ENCODE data around the gene NRL.
"Not testable (repeated sequence)": the region's sequence is repeated elsewhere in the genome, so short reads cannot be mapped to it uniquely, and the experiment has no call there.

DNA sequence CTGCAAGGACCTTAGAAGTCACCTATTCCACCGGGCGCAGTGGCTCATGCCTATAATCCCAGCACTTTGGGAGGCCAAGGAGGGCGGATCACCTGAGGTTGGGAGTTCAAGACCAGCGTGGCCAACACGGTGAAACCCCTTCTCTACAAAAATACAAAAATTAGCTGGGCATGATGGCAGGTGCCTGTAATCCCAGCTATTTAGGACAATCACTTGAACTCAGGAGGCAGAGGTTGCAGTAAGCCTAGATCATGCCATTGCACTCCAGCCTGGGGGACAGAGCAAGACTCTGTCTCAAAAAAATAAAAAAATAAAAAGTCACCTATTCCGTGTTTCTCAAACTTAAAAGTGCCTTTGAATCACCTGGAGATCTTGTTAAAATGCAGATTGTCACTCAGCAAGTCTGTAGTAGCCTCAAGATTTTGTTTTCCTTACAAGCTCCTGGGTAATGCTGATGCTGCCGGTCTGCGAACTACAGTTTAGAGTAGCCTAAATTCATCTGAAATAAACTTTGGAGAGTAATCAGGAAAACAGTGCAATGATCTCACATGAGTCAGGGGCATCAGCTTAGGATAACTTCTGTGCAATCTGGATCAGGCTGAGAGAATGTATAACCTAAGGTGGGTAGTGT, 9.0 kb downstream of the NRL start:
- not testable (repeated sequence) for TF ChIP-seq EZH2phosphoT487 (IDR thresholded peaks at IDR 0.05; ENCODE audit: low read depth)
- TF ChIP-seq, protein P1, sequence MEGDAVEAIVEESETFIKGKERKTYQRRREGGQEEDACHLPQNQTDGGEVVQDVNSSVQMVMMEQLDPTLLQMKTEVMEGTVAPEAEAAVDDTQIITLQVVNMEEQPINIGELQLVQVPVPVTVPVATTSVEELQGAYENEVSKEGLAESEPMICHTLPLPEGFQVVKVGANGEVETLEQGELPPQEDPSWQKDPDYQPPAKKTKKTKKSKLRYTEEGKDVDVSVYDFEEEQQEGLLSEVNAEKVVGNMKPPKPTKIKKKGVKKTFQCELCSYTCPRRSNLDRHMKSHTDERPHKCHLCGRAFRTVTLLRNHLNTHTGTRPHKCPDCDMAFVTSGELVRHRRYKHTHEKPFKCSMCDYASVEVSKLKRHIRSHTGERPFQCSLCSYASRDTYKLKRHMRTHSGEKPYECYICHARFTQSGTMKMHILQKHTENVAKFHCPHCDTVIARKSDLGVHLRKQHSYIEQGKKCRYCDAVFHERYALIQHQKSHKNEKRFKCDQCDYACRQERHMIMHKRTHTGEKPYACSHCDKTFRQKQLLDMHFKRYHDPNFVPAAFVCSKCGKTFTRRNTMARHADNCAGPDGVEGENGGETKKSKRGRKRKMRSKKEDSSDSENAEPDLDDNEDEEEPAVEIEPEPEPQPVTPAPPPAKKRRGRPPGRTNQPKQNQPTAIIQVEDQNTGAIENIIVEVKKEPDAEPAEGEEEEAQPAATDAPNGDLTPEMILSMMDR (IDR thresholded peaks at IDR 0.05; ENCODE audit: low read depth, low read length), result not testable (repeated sequence)
